H1 (cell line): ENCODE data around the gene MSH5. TPM values are rescaled to one million over a fixed set of nuclear protein-coding genes. Genes with fewer than 3 reads are reported as not detected.

Experiments
- CTCF ChIA-PET: fragments of 300-600 bp; sonication (Branson Sonifier 250); formaldehyde crosslinking; loops from one replicate; lab custom pipeline; 2021; ENCODE audit not compliant: partially characterized antibody; lab: Charles Lee
- POLR2A ChIA-PET: fragments of 300-600 bp; sonication (Branson Sonifier 250); formaldehyde crosslinking; loops from one replicate; lab custom pipeline; 2021; ENCODE audit warnings: inconsistent platforms; ENCODE audit not compliant: partially characterized antibody; lab: Charles Lee
- DNase-seq, 2 experiments: peaks; one replicate each; pipeline versions ENCODE4 v3.0.0 to v3.0.0-alpha.2; 2010 to 2022; ENCODE audit warnings: low spot score in 2 of 2, low read depth in 1 of 2, mixed read lengths in 1 of 2
- FAIRE-seq: peaks from 2 replicates; lab custom pipeline; 2011; peaks lifted over from hg19 to GRCh38; lab: Jason Lieb, UNC
- H2AFZ ChIP-seq: 2 replicates; pipeline ENCODE4 v1.8.1; 2012; ENCODE audit warnings: low read length, inconsistent platforms
- H2AK5ac ChIP-seq: 2 replicates; pipeline ENCODE4 v1.6.1; 2013; ENCODE audit warnings: low read depth, low read length
- H2BK120ac ChIP-seq: replicated peaks from 2 replicates; pipeline ENCODE3; 2013; ENCODE audit warnings: low read depth, low read length, inconsistent platforms
- H2BK12ac ChIP-seq: 2 replicates; pipeline ENCODE4 v1.6.1; 2013; ENCODE audit warnings: low read depth, low read length
- H2BK15ac ChIP-seq: 2 replicates; pipeline ENCODE4 v1.6.1; 2013; ENCODE audit warnings: low read length
- H2BK20ac ChIP-seq: 2 replicates; pipeline ENCODE4 v1.6.1; 2013; ENCODE audit warnings: low read length
- H2BK5ac ChIP-seq: 2 replicates; pipeline ENCODE4 v1.6.1; 2013; ENCODE audit warnings: low read depth, low read length
- H3K14ac ChIP-seq: 2 replicates; pipeline ENCODE4 v1.6.1; 2013; ENCODE audit warnings: inconsistent platforms; ENCODE audit not compliant: insufficient read length
- H3K18ac ChIP-seq: 2 replicates; pipeline ENCODE4 v1.6.1; 2013; ENCODE audit warnings: low read length; ENCODE audit errors: extremely low read depth
- H3K23ac ChIP-seq: 2 replicates; pipeline ENCODE4 v1.6.1; 2013; ENCODE audit warnings: inconsistent platforms; ENCODE audit not compliant: insufficient read length
- H3K23me2 ChIP-seq: 2 replicates; pipeline ENCODE4 v1.6.1; 2013; ENCODE audit warnings: low read depth, low read length
- H3K27ac ChIP-seq: 2 replicates; pipeline ENCODE4 v1.6.1; 2011; ENCODE audit warnings: low read depth, low read length, inconsistent platforms
- H3K27me3 ChIP-seq, 4 experiments: replicated peaks in 1 of 4; 1 replicate in 1 of 4; 2 replicates in 3 of 4; pipeline versions ENCODE4 v1.6.1 to v1.8.1; 2011 to 2013; ENCODE audit warnings: low read length in 3 of 4, mild to moderate bottlenecking in 3 of 4, inconsistent platforms in 2 of 4, mixed read lengths in 2 of 4, moderate library complexity in 1 of 4; ENCODE audit not compliant: control insufficient read depth in 3 of 4, insufficient read depth in 3 of 4; ENCODE audit errors: extremely low read depth in 1 of 4
- H3K36me3 ChIP-seq, 4 experiments: 2 replicates each; pipeline versions ENCODE4 v1.6.1 to v1.8.1; 2011 to 2013; ENCODE audit warnings: mild to moderate bottlenecking in 4 of 4, low read length in 3 of 4, moderate library complexity in 2 of 4, control low read depth in 1 of 4, inconsistent platforms in 1 of 4; ENCODE audit not compliant: insufficient read depth in 4 of 4, control insufficient read depth in 2 of 4
- H3K4ac ChIP-seq: replicated peaks from 2 replicates; pipeline ENCODE3; 2013; ENCODE audit warnings: low read length, low read depth, mixed read lengths, inconsistent platforms; ENCODE audit not compliant: insufficient read length
- H3K4me1 ChIP-seq, 4 experiments: replicated peaks in 1 of 4; 1 replicate in 1 of 4; 2 replicates in 3 of 4; pipeline versions ENCODE4 v1.6.1 to v1.8.1; 2011 to 2013; ENCODE audit warnings: low read length in 3 of 4, inconsistent platforms in 2 of 4, mixed read lengths in 1 of 4; ENCODE audit not compliant: insufficient read depth in 4 of 4, control insufficient read depth in 3 of 4
- H3K4me2 ChIP-seq, 2 experiments: 2 replicates each; pipeline versions ENCODE4 v1.6.1 to v1.8.1; 2011 to 2013; ENCODE audit warnings: low read depth in 2 of 2, low read length in 2 of 2, control low read depth in 1 of 2, inconsistent platforms in 1 of 2, mild to moderate bottlenecking in 1 of 2; ENCODE audit not compliant: insufficient read depth in 1 of 2
- H3K4me3 ChIP-seq, 4 experiments: fragments of 200-600, 300-600 bp in 1 of 4; sonication (generic), shearing (Covaris generic), sonication (Bioruptor Twin) in 1 of 4; 2 replicates each; pipeline versions ENCODE4 v1.5.1 to v1.8.1; 2011 to 2016; ENCODE audit warnings: low read length in 4 of 4, low read depth in 3 of 4, control low read depth in 2 of 4, inconsistent platforms in 2 of 4, mild to moderate bottlenecking in 2 of 4, mixed read lengths in 1 of 4, moderate library complexity in 1 of 4; ENCODE audit not compliant: insufficient read depth in 2 of 4; ENCODE audit errors: extremely low read depth in 1 of 4
- H3K56ac ChIP-seq: replicated peaks from 2 replicates; pipeline ENCODE3; 2013; ENCODE audit warnings: low read depth, mild to moderate bottlenecking, mixed read lengths, low read length, inconsistent platforms; ENCODE audit not compliant: insufficient read length
- H3K79me1 ChIP-seq: 2 replicates; pipeline ENCODE4 v1.6.1; 2013; ENCODE audit warnings: low read depth, low read length, control low read depth
- H3K79me2 ChIP-seq, 2 experiments: 2 replicates each; pipeline versions ENCODE4 v1.6.1 to v1.8.1; 2012 to 2013; ENCODE audit warnings: low read length in 2 of 2, mild to moderate bottlenecking in 2 of 2, inconsistent platforms in 1 of 2; ENCODE audit not compliant: insufficient read depth in 2 of 2, control insufficient read depth in 1 of 2
- H3K9ac ChIP-seq, 4 experiments: replicated peaks in 1 of 4; 1 replicate in 1 of 4; 2 replicates in 3 of 4; pipeline versions ENCODE4 v1.6.1 to v1.8.1; 2011 to 2013; ENCODE audit warnings: low read depth in 3 of 4, low read length in 3 of 4, control low read depth in 2 of 4, mild to moderate bottlenecking in 2 of 4, moderate library complexity in 2 of 4, inconsistent platforms in 1 of 4; ENCODE audit errors: extremely low read depth in 1 of 4
- H3K9me3 ChIP-seq, 2 experiments: 2 replicates each; pipeline versions ENCODE4 v1.6.1 to v1.8.1; 2012 to 2013; ENCODE audit warnings: mild to moderate bottlenecking in 2 of 2, moderate library complexity in 2 of 2, control low read depth in 1 of 2, inconsistent platforms in 1 of 2, low read depth in 1 of 2, low read length in 1 of 2, mixed read lengths in 1 of 2; ENCODE audit not compliant: insufficient read depth in 2 of 2
- H4K20me1 ChIP-seq, 2 experiments: replicated peaks in 1 of 2; 2 replicates each; pipeline versions ENCODE3 to v1.8.1; 2011 to 2013; ENCODE audit warnings: inconsistent platforms in 2 of 2, low read length in 2 of 2, mild to moderate bottlenecking in 1 of 2; ENCODE audit not compliant: insufficient read depth in 2 of 2, control insufficient read depth in 1 of 2
- H4K5ac ChIP-seq: 2 replicates; pipeline ENCODE4 v1.6.1; 2013; ENCODE audit warnings: low read length, low read depth, mixed read lengths, inconsistent platforms; ENCODE audit not compliant: insufficient read length
- H4K8ac ChIP-seq: 2 replicates; pipeline ENCODE4 v1.8.0; 2013; ENCODE audit warnings: mild to moderate bottlenecking, moderate library complexity, low read length, inconsistent platforms; ENCODE audit not compliant: insufficient read depth; ENCODE audit errors: extremely low read depth
- H4K91ac ChIP-seq: replicated peaks from 2 replicates; pipeline ENCODE3; 2013; ENCODE audit warnings: low read length, mixed read lengths, inconsistent platforms; ENCODE audit not compliant: insufficient read length
- BACH1 ChIP-seq: IDR thresholded peaks from 2 replicates; pipeline ENCODE4 v1.6.1; 2012; ENCODE audit warnings: low read length, improper control_type of control experiment
- CBX5 ChIP-seq: fragments of 300-800, 300-1000 bp; sonication (generic); IDR thresholded peaks from 2 replicates; pipeline ENCODE4 v1.7.1; 2016; ENCODE audit warnings: antibody characterized with exemption, low read length, low read depth
- CHD2 ChIP-seq: IDR thresholded peaks from 2 replicates; pipeline ENCODE4 v1.6.1; 2012; ENCODE audit warnings: low read length, improper control_type of control experiment
- JUND ChIP-seq: IDR thresholded peaks from 2 replicates; pipeline ENCODE4 v1.6.1; 2011; ENCODE audit warnings: mild to moderate bottlenecking, improper control_type of control experiment, low read length
- KDM4A ChIP-seq: IDR thresholded peaks from one replicate; pipeline ENCODE4 v1.7.1; 2012; ENCODE audit warnings: low read depth, mild to moderate bottlenecking, moderate library complexity, low read length, inconsistent platforms; ENCODE audit not compliant: severe bottlenecking
- PHF8 ChIP-seq: fragments of 200-600 bp; sonication (generic); conservative IDR thresholded peaks from 2 replicates; pipeline ENCODE4 v1.7.1; 2012; ENCODE audit warnings: low read depth, mild to moderate bottlenecking, inconsistent platforms, low read length, moderate library complexity
- TCF12 ChIP-seq: IDR thresholded peaks from 2 replicates; pipeline ENCODE4 v1.6.1; 2011; ENCODE audit warnings: low read depth, mild to moderate bottlenecking, low read length
- TEAD4 ChIP-seq: IDR thresholded peaks from 2 replicates; pipeline ENCODE4 v1.6.1; 2012; ENCODE audit warnings: low read depth, low read length, inconsistent platforms, mixed read lengths
- ZNF274 ChIP-seq: IDR thresholded peaks from 2 replicates; pipeline ENCODE4 v1.7.0; 2012; ENCODE audit warnings: low read length, borderline replicate concordance; ENCODE audit errors: extremely low read depth
- WGBS, 2 experiments: shearing (Covaris generic) in 1 of 2; methylation state at CpG; one replicate each; pipeline versions ENCODE4 v1.1.6 to v1.1.7; 2013 to 2015; ENCODE audit warnings: low lambda C conversion rate in 2 of 2, mixed read lengths in 2 of 2, inconsistent platforms in 1 of 2, low coverage in 1 of 2, missing lambda C conversion rate in 1 of 2; ENCODE audit not compliant: insufficient replicate concordance in 2 of 2, insufficient coverage in 1 of 2, insufficient read length in 1 of 2; ENCODE audit errors: extremely low coverage in 1 of 2, missing lambda C conversion rate in 1 of 2; 5-methylcytosine and 5-hydroxymethylcytosine counted together
- polyA plus RNA-seq, 7 experiments: library from polyadenylated mRNA; depleted of rRNA in 3 of 7; stranded (reverse) in 5 of 7; unstranded in 2 of 7; fragments of >200 nt in 5 of 7; fragments of 200-250 nt in 2 of 7; gene quantifications; 1 replicate in 5 of 7; 2 replicates in 1 of 7; 4 replicates in 1 of 7; pipeline versions ENCODE4 v1.2.1 to v1.2.3, GENCODE V29; 2011 to 2013; ENCODE audit warnings: missing spikeins in 2 of 7, mixed read lengths in 2 of 7
- total RNA-seq: library from RNA; stranded (reverse); fragmentation: NEBNext Ultra II Directional; extraction: Animal tissue kit (Norgen Biotek cat#: 25700); gene quantifications from 2 replicates; pipeline ENCODE4 v1.2.1, GENCODE V29; 2021
- TF ChIP-seq, protein P1 (sequence below): IDR thresholded peaks from 2 replicates; pipeline ENCODE4 v1.6.1; 2011; ENCODE audit warnings: low read length, improper control_type of control experiment
- TF ChIP-seq, protein P2 (sequence below): IDR thresholded peaks from 2 replicates; pipeline ENCODE4 v1.6.1; 2011; ENCODE audit warnings: low read depth, mild to moderate bottlenecking, low read length; ENCODE audit not compliant: insufficient read depth

The MSH5 gene
- total and polyA plus RNA-seq, 2 of the 8 experiments (the other 6 are each of a cell fraction or from before 2014, with no cell fraction given), result 25.3 to 26.5 TPM

DNA sequence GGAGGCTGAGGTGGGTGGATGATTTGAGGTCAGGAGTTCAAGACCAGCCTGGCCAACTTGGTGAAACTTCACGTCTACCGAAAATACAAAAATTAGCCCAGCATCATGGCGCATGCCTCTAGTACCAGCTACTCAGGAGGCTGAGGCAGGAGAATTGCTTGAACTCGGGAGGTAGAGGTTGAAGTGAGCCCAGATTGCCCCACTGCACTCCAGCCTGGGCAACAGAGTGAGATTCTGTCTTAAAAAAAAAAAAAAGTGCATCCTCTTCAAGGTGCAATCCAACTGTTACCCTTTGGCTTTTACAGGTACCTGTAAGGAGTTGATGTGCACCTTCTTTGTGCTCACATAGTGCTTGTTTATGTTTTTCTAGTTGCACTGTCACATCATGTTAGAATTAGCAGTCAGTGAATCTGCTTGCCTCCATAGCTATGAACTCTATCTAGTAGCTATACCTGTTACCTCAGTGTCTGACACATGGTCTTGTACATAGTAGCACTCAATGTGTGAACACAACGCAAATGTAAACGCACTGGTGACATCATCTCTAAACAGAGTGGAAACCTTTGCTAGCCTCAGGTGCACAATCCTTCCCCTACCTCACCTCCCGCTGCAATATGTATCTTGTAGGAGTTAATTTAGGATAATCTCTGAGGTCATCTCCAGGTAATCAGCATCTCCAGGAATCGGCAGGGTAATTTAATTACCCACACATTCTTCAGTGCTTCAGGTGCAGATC is 9.7 kb downstream of the MSH5 start:
- no peak overlapping the region for H4K5ac ChIP-seq
- H3K9ac ChIP-seq, result no peak overlapping the region
- H2BK20ac ChIP-seq, result no peak overlapping the region
- H3K23ac ChIP-seq, result no peak overlapping the region
- H3K4me2 ChIP-seq, result no peak overlapping the region
- no peaks in the 10 kb centered on the region for H3K79me1 ChIP-seq
- H3K79me2 ChIP-seq, result no peaks in the 10 kb centered on the region
- no peak overlapping the region for H4K8ac ChIP-seq
- H3K27me3 ChIP-seq, result no peaks in the 10 kb centered on the region
- no peak overlapping the region for H2BK15ac ChIP-seq
- no peak overlapping the region for H2BK12ac ChIP-seq
- FAIRE-seq, result no peak
- ChIA-PET CTCF (interaction anchor here (0.6 to 4.2 kb wide), 11 partner anchors 9 to 1634 kb away, joined by 3 to 25 read pairs (median 3); partner anchors contain the start of genes CLIC1, DDAH2 and MSH5), POLR2A (interaction anchor here (0.7 to 4.8 kb wide), 10 partner anchors 9 to 219 kb away, joined by 3 to 33 read pairs (median 3); partner anchors contain the start of genes HSPA1B, MSH5 and VARS1)
- H2AK5ac ChIP-seq, result no peak overlapping the region
- 93% methylated on average over 8 of the region's 8 CpGs; no CpG with 5 or more reads in 1 of the 2 experiments for whole genome bisulfite sequencing, 2 experiments
- peaks cover 0 to 7% (median 0%) of the 10 kb centered on the region in 4 experiments; a peak in 2 of 8 replicates for H3K36me3 ChIP-seq
- no peak overlapping the region for H3K4ac ChIP-seq
- no peak overlapping the region for H3K56ac ChIP-seq
- H2BK120ac ChIP-seq, result no peak overlapping the region
- H2BK5ac ChIP-seq, result no peak overlapping the region
- no peak overlapping the region for H4K91ac ChIP-seq
- H3K9me3 ChIP-seq, result no peaks in the 10 kb centered on the region
- H4K20me1 ChIP-seq, result no peaks in the 10 kb centered on the region
- DNase-seq, result no peak
- H3K14ac ChIP-seq, result no peak overlapping the region
- H3K4me1 ChIP-seq, result no peaks in the 10 kb centered on the region
- no peak overlapping the region for H3K18ac ChIP-seq
- no peak overlapping the region for H3K4me3 ChIP-seq
- H3K23me2 ChIP-seq, result no peaks in the 10 kb centered on the region
- no peak overlapping the region for H3K27ac ChIP-seq
- H2AFZ ChIP-seq, result no peak overlapping the region
- TF ChIP-seq TCF12, result no peak
- no peak for TF ChIP-seq TEAD4
- no peak for TF ChIP-seq BACH1
- no peak for TF ChIP-seq CHD2
- no peak for TF ChIP-seq ZNF274
- TF ChIP-seq, protein P1, sequence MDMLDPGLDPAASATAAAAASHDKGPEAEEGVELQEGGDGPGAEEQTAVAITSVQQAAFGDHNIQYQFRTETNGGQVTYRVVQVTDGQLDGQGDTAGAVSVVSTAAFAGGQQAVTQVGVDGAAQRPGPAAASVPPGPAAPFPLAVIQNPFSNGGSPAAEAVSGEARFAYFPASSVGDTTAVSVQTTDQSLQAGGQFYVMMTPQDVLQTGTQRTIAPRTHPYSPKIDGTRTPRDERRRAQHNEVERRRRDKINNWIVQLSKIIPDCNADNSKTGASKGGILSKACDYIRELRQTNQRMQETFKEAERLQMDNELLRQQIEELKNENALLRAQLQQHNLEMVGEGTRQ, result no peak
- no peak for TF ChIP-seq CBX5
- no peak for TF ChIP-seq JUND
- TF ChIP-seq KDM4A, result no peak
- no peak for TF ChIP-seq PHF8
- TF ChIP-seq, protein P2, sequence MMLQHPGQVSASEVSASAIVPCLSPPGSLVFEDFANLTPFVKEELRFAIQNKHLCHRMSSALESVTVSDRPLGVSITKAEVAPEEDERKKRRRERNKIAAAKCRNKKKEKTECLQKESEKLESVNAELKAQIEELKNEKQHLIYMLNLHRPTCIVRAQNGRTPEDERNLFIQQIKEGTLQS, result no peak
